MV-4-11 (cell line): ENCODE measurements around the gene CEP63.

Experiments used
- DNase-seq: peaks from one replicate; lab custom pipeline; 2025; lab: John Stamatoyannopoulos, UW

CEP63 gene

DNA sequence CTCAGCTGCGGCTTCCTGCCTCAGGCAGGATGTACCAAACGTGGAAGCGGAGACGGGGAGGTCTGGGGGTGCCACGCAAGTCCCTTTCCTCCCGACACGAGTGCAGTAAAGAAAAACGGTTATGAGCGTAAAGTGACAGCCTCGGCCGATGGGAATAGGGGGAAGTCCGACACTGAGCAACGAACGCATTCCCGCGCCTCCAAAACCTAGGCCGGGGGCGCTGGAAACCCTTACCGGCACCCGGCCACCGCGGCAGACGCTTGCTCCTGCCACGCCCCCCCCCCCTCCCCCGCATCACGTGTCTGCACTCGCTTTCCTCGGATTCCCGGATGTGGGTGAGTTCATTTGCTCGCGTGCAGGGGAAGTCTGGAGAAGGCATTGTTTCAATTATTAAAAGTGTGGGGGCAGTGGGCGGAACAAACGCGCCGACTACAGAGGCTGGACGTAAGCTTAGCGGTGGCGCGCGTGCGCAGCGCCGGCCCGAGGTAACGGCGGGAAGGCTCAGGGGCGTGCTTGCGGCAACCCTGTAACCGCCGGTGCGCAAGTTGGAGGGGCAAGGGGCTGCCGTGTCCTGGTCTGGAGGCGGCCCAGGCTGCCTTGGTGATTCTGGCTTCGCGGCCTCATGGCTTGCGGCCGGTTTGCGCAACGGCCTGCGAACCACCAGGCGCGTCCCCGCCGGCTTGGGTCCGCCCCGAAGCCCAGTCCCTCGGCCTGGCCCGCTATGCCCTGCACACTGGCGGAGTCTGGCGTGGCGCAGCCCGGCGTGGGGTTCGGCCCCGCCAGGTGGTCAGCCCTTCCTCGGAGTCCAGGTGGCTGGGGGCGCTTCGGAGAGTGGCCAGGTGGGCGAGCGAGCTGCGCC is at the start of gene CEP63, which contains the start of gene ANAPC13:
Gene CEP63 (plus strand): TSS at position 340 of the 859 bp plus-strand sequence. CDS start 9,264 bp downstream, outside the sequence.
Gene ANAPC13 (minus strand): TSS at position 268 of the 859 bp plus-strand sequence. CDS start 3,081 bp downstream, outside the sequence.
- peak; percentile 98 for DNase-seq

DNA sequence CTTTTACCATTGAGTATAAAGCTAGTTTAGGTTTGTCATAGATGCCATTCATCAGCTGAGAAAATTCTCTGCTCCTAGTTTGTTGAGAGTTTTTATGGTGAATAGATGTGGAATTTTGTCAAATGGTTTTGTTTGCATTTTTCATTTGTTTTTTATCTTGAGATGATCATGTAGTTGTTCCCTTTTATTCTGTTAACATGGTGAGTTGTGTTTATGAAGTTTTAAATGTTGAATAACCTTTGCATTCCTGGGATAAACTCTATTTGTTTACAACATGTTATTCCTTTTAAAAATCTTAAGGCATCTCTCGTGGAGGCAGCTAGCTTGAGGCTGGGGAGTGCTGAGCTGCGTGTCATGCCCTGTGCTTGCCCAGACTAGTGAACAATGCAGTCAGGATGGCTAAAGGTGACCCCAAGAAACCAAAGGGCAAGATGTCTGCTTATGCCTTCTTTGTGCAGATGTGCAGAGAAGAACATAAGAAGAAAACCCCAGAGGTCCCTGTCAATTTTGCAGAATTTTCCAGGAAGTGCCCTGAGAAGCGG is 48.6 kb upstream of the CEP63 start:
- DNase-seq, result no peak

DNA sequence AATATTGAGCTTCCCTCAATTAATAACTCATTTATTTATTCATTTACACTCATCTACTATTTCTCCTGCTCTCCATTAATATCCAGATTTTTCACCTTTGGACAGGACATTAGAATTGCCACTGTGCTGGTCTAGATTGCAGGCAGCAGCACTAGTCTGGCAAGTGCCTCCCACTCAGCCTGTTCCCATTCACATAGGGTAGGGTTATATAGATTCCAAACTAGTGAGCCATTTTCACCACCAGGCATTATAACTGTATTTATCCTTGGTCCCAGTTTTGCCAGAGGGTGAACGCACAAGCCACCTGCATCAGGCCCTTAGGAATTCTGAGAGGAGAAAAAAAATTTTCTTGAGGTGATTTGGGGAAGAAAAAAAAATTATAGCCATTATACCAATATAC is 44.5 kb upstream of the CEP63 start:
- no peak for DNase-seq

DNA sequence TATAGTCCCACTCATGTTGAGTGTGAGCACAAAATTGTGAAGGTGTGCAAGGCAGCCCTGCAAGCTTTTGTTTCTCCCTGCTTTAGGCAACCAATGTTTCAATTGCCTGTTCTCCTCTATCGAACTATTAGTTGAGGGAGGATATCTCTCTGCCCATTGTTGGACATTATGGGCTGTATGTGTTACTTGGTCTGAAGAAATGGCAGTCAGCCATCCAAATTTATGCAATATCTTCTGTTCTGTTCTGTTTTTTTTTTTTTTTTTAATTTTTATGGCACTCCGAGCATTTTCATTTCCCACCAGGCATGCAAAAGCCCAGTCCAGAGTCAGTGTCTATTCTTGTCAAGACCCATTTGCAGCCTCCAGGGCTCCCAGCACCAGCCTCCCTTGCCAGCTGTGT is 44.0 kb upstream of the CEP63 start:
- DNase-seq, result no peak

DNA sequence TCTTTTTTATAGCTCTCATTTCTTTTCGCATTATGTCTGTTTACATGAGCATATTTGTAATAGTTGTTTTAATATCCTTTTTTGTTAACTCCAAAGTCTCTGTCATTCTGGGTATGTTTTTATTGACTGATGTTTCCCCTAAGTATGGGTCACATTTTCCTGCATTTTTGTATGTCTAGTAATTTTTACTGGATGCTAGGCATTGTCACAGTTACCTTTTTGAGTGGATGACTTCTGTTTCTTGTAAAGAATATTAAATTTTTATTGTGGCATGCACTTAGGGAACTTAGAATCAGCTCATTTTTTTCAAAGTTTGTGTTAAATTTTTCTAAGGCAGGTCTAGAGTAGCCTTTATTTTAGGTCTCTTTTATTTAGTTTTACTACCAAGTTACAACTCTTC is 40.8 kb upstream of the CEP63 start:
- no peak for DNase-seq

GRCh38 chr3:134445636-134446035 is 40.2 kb upstream of the CEP63 start:
- no peak for DNase-seq

DNA sequence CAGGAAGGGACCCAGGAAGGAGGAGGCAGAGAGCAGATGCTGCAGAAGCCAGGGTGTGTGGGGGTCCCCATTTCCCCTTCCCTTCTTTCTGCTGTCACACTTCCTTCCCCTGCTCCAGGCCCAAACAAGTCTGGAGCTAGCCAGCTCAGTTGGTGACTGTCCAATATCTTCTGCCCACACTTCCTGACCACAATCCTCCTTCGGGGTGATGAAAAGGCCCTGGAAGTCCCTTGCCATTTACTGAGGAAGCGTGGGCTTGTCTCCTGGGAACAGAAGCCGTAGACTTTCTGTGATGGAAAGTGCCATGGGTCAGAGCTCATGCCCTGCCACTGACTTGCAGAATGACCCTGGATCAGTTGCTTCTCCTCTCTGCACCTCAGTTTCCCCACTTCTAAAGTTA is 39.1 kb upstream of the CEP63 start:
- DNase-seq, result no peak

DNA sequence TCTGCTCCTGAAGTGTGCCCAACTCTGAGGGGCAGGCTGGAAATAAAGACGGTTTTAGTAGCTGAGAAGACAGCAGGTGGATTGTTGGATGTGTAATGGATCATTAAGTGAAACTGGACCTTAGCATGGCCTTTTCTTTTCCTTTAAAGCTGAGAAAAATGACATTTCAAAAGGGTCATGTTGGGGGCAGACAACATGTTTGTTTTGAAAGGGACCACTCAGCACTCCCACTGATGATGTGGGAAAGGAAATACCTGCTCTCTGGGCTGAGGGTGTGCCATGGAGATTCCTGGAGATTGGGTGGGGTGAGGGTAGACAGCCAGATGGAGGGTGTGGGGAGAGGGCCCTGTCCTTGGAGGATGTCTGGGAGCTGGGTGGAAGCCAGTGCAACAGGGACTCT is 38.5 kb upstream of the CEP63 start:
- DNase-seq, result no peak

GRCh38 chr3:134448664-134449063 is 37.2 kb upstream of the CEP63 start:
- DNase-seq, result no peak

DNA sequence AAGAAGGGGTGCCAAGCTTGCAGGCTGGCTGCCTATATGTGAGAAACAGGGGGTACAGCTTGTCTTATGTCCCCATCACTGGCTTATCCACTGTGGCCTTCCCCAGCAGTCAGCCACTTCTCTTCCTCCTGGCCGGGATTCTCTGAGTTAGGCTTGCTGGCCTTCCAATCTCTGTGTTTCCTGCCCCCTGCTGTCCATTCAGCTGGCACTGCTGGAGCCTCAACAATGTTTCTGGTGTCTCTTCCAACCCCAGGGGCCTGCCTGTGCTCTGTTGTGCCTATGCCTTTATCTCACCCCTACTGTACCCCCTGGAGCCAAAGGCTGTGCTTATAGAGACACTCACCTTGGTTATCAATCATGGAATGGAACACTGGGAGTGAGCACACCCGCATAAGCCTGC is 36.6 kb upstream of the CEP63 start:
- DNase-seq, result no peak

- DNase-seq, result peak; percentile 64
Observed at GRCh38 chr3:134449951-134450350, 35.9 kb upstream of the CEP63 start.

GRCh38 chr3:134453631-134454030 is 32.2 kb upstream of the CEP63 start:
- no peak for DNase-seq

DNA sequence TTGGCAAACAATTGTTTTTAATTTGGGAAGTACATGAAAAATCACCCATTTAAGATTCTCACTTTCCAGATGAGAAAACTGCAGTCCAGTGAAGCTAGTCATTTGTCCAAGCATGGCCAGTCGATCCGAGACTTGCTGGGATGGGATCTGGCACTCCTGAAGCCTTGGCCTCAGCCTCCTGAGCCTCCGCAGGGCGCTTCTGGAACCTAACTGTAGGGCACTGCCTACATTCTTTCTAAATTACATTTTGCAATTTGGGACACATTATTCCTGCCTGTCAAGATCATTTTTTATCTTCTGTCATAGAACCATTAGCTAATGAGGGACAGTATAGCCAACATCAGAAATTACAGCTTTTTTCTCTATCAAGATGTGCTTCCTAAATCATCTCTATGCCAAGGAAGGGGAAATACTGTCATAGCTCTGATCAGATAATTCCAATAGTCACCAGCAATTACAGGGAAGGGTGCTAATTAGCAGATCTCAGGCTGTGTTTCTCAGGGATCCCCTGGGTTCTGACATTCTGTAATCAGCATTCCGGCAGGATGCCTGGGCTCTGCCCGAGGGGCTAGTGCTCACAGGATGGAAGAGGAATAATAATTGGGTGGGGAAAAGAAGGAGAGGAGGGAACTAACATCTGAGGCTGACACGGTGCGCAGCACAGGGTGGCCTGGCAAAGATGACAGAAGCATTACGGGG is 28.3 kb upstream of the CEP63 start:
- no peak for DNase-seq

- no peak for DNase-seq
Observed at GRCh38 chr3:134458406-134458945, 27.4 kb upstream of the CEP63 start.

DNA sequence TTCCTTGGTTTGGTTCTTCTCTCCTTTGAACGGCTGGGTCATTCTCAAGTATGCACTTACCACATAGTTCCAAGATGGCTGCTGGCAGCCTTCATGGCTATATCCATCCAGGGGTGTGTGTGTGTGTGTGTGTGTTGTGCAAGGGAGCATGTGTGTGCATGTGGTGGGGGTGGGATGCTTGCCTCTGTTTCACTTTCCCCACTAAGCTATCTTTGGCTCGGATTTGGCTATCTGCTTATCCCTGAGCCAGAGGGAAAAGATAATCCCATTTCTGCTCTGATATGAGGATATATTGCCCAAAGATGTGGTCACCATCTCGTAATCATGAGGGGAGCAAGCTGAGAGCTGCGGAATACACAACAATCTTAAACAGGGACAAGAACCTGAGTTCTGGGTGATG is 26.3 kb upstream of the CEP63 start:
- no peak for DNase-seq

GRCh38 chr3:134460965-134461364 is 24.9 kb upstream of the CEP63 start:
- no peak for DNase-seq

DNA sequence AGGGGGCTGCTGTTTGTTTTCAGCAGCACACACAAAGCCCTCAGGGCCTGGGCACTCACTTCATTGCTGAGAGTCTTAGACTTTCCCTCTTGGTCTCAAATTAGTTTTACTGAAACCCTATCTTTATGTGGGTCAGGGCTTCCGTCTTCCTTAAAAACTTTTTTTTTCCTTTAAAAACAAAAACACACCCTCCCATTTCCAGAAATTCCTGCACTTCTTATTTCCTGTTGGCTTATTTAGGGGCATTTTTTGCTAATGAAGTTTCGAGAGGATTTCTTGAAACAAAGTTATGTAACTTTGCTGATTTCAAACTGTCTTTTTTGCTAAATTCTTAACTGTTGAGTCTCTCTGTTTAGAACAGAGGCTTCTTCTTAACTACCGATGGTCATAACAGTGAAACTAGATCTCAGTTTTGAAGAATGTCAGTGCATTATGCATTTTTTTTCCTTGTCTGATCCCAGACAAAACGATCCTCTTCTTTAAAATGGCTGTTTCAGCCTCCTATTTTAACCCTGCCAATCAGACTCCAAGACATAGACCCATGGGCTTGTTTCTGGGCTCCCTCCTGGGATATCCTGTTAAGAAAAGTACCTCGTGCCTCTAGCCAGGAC is 23.4 kb upstream of the CEP63 start:
- DNase-seq, result no peak

- DNase-seq, result no peak
Observed at GRCh38 chr3:134463676-134464063, 22.2 kb upstream of the CEP63 start.

DNA sequence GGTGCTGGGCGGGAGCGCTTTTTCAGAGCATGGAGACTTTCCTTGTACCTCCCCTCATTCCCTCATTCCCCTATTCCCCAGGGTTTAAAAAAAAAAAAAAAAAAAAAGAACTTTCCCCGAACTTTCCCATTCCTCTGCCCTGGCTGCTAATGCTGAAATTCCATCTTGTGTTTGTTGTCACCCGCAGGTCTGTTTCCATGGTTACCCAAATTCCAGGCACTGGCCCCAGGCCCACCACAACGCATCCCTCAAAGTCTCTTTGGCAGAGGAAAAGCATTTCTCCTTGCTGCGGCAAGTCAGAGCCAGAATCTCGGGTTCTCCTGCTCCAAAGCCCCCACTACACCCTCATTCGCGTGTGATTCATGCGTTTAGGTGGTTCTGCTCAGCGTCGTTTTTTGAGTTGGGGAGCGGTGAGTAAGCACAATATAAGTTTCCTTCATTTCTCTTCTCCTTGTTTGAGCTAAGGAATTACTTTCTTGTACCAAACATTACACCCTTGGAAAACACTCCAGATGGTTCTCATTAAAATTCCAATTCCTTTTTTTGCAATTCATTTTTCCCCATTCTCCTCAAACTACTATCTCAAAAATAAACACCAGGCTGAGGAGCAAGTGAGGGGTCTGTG is 21.7 kb upstream of the CEP63 start:
- DNase-seq, result no peak

- no peak for DNase-seq
Observed at GRCh38 chr3:134464689-134465365, 21.0 kb upstream of the CEP63 start.

DNA sequence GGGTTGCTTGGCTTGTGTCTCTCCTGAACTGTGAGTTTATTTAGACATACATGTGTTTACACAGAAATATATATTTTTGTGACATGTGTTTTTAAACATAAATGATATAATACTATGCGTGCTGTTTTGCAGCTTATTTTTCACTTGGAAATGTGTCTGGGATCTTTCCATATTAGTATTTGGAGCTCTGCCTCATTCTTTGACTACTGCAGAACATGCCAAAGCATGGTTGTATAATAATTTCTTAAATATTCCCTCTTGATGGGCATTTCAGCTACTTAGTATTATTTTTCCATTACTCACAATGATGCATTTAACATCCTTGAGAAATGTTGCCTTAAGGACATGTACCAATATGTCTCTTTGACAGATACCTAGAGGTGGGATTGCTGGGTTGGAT is 19.5 kb upstream of the CEP63 start:
- no peak for DNase-seq
